Measurements from ENCODE around the gene HIVEP1.

HIVEP1 gene

DNA sequence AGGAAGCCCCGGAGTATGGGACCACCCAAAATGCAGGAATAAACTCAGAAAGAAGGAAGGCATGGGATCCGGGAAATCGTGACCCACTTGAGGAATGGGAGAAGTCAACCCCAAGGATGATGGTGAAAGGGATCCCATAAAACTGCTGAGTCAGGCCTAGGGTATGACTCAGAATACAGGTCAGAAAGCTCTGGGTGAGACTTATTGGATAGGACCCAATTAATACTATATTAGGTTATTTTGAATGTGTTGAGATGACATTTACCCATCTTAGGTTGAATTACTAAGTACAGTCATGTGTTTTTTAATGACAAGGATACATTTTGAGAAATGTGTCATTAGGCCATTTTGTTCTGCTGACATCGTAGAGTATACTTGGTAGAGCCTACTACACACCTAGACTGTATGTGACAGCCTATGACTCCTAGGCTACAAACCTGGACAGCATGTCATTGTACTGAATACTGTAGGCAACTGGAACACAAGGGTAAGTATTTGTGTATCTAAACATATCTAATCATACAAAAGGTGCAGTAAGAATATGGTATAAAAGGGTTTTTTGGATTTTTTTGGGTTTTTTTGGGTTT lies 17.1 kb upstream of the HIVEP1 start:
- no peak for DNase-seq

DNA sequence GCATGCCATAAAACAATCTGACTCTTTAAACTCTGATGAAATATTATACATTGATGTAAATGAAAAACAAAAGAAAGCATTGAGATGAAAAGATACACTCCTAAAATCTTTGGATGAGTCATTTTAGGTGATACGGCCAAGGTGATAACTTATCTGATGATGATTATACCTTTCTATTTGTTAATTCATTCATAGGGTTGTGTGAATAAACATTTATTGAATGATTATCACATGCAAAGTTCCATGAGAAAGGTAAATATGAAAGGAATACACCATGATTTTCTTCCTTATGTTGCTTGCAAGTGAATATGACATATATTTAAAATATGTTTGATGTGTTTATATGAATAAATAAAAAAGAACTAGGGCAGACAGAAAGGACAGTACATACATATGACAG lies 15.4 kb upstream of the HIVEP1 start:
- DNase-seq = no peak

DNA sequence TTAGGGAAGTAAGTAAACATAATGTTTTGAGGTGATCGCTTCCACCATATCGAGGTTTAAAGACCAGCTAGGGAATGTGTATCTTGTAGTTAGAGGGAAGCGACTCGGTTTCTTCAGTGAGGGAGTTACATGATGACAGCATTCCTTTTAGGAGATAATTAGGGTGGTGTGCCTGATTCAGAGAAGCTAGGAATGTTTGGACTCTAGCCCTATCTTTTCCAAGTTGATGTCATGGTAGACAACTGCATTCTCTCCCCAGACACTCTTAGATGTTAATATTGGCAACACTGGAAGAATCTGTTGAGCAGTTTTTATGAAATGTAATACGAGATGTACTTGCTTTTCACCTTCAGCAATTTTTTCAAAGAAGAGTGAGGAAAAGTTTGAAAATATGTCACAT lies 12.9 kb upstream of the HIVEP1 start:
- no peak for DNase-seq

DNA sequence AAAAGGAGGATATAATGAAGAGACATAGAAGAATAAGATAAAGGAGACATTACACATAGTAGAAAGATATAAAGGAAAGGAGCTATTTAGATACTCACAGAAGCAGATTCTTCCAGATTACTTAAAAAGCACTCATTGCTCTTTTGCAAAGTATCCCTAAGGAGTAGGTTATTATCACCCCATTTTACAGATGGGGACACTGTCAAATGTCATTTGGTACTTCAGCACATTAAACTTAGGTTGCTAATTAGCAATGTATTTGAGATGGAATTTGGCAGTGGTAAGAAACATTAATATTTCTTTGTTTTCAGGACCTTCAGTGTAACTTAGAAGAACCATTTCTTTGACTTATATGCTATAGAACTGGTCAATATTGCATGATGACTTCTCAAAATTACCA lies 11.9 kb upstream of the HIVEP1 start:
- DNase-seq = no peak

- no peak for DNase-seq
These were observed 11.0 kb upstream of the HIVEP1 start for GRCh38 chr6:12001004-12001705.

- no peak for DNase-seq
These were observed 10.2 kb upstream of the HIVEP1 start for GRCh38 chr6:12001706-12002435.

- DNase-seq = no peak
These were observed 4.6 kb upstream of the HIVEP1 start for GRCh38 chr6:12007473-12007872.

DNA sequence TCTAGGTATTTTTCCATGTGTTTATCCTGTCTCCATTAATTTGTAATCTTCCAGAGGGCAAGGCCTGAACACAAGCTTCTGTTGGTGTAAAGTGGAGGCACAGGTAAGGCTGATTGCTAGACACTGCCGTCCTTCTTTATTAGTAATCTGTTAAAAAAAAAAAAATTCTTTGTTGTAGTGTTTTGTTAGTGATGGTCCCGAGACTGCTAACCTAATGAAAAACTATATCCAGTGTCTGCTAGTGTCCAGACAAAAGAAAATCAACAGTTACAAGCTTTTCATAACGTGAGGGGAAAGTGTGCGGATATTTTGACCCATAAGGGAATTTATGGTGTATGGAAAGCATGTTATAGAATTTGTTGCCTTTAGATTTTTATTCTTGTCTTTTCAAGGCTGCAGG lies 4.2 kb upstream of the HIVEP1 start:
- DNase-seq = peak; percentile 40

GRCh38 chr6:12008366-12009179 lies 3.5 kb upstream of the HIVEP1 start:
- DNase-seq = peak; percentile 84

DNA sequence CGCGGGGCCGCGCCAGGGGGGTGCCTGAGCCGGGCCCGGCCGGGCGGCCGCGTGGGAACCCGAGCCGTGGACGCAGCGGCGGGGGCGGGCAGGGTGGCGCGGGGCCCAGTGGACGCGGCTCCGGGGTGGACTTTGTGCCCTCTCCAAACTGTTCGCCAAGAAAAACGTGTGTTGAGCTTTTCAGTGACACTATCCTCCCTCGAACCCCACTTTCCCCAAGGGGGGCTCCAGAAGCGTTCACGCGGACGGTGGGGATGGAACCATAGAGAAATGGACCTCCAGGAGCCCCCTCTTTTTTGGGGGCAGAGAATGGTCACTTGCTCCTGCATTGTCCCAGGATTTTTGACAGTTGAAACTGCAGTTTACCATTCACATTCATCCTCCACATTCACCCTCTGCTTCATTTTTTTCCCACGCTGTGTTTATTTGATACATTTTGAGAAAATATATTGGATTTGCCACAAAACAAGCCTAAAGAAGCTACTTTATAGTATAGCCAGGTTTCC lies 2.9 kb upstream of the HIVEP1 start:
- no peak for DNase-seq

DNA sequence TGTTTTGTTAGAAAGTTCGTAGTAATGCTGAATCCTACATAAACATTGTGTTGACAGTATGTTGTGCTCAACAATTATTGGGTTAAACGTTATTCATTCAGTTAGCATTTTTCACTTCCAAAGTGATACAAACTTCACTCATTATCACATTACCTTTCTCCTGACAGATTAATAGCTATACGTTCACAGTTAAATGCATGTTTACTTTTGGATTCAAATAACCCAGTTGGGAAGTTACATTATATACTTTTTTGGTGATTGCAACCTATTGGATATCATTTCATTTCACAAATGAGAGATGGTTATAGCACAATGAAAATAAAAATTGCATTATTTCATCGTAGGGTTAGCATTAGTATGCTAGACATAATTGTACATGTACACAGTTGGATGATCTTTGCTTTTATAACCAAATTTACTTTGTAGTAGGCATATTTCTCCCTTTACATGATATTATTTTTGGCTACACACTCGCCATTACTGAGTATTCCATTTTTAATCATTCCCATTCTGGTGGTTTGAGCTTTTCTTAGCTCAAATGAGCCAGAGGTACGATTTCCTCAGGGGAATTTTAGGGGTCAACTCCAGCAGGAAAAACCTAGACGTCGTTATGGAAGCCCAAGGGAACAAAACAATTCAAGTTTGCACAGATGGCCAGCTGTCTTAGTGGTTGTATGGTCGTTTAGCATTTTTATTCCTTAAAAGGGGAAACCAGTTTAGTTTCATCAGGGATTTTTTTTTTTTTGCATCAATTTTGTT lies 2.1 kb upstream of the HIVEP1 start:
- DNase-seq = no peak

DNA sequence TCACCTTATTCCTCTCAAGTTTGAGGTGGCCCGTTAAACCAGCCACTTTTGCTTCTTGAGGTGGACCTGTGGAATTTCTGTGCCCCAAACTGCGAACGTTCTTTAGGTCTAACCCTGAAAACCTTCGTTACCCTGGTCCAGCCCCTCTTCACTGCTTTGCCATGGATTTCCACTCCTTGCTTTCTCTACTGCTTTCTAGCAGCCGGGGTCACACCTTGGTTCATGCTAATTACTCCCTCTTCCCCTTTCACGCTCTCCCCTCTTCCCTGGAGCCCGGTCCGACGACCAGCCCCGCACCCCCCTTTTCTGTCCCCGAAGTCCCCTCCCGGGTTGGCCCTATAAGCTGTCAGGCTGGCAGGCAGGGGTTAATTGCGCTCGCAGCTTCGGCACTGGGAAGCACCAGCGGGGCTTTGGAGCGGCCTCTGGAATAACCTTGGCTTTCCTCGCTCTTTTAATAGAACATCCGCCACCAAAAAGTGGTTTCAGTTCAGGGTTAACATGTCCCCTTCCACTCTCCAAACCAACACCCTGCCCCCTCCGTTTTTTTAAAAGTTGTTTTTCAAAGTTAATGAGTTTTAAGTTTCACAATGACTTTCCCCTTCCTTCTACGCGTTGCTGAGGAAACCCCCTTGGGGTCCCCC lies 1.4 kb upstream of the HIVEP1 start:
- DNase-seq = peak; percentile 56

DNA sequence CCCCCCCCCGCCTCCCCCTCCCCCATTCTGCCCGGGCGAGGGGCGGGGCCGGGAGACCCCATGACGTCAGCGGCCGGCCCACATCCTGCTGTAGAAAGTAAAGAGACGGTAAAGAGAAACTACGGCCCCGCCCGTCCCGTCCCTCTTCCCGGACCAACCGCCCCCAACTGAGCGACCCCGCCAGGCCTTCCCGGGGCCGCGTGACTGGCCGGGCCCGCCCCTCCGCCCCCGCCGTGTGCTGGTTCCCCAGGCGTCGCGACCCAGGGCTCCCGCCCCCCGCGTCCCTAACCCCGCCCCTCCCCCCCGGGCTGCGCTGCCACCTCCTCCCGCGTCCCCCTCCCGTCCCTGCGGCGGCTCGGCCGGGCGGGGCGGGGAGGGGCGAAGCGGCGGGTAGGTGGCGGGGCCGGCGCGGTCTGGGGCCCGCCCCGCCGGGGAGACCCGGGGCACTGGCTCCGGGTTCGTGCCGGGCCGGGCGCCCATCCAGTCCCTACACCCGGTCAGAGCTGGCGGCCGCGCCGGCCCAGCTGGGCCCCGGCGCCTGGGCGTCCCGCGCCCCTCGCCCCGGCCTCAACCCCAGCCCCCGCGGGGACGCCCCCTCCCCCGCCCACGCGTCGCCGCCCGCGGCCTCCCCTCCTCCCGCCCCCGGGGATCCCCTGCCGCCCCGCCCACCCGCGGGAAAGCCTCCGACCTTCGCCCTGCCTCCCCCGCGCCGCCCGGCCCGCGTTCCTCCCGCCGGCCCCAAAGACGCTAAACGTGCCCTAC lies 655 bp upstream of the HIVEP1 start:
- peak; percentile 83 for DNase-seq

DNA sequence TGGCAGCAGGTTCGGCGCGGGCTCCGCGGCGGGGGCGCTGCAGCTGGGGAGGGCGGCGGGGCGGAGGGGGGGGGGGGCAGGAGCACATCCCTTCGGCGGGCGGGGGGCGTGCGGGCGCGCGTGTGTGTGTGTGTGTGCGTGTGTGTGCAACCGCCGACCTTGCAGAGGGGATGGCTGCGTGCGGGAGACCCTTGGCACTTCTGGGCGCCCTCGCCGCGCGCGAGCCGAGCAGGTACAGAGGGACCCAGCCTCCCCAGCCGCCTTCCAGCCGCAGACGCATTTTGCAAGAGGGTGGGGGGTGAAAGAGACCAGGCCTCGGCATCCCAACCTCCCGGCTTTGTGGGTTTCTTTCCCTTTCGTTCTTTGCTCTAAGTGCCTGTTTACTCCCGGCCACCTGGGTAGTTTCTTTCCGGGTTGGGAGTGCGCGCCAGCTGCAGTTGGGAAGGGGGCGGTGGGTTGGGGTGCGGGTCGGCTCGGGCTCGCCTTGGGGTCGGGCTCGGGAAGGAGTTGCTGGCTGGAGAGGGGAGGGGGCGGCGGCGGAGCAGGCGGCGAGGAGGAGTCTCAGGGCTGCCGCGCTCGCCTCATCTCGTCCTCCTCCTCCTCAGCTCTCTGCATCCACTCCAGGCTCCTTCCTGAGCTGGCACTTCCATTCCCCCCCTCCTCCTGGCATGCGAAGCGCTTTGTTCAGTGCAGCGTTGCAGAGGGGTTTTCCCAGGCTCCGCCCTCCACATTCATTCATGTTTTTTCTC lies 620 bp downstream of the HIVEP1 start:
- DNase-seq = peak; percentile 55

DNA sequence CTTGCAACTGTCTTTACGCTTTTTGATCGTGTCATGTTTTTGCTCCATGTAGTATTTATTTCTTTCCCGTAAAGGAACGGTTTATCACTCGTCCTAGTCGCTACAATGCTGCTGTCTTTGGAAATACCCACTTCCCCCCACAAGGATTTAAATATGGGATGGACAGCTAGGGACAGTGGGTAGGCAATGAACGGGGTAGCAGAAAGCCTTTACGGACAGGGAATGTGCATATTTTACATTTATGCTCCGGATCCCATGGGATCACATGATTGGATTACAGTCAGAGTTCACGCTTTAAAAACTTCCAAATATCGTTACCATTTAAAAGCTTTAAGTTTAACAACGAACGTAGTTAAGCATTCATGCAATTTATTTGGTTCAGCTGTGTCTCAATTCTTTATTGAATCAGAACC lies 1.2 kb downstream of the HIVEP1 start:
- DNase-seq = no peak

GRCh38 chr6:12014027-12014872 lies 2.1 kb downstream of the HIVEP1 start:
- DNase-seq = no peak

DNA sequence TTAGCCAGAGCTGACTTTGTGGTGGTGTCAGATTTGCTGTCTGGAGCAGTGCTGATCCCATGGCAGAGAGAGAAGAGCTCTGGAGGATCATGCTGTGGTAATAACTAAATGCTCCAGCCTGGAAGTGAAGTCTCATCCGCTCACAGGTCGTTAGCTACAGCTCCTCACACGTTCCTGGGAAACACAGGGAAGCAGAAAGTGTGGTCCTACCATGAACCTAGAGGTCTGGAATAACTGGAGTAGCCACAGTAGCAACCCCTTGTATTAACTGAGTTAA lies 2.7 kb downstream of the HIVEP1 start:
- no peak for DNase-seq

GRCh38 chr6:12017263-12017662 lies 5.2 kb downstream of the HIVEP1 start:
- DNase-seq = no peak

DNA sequence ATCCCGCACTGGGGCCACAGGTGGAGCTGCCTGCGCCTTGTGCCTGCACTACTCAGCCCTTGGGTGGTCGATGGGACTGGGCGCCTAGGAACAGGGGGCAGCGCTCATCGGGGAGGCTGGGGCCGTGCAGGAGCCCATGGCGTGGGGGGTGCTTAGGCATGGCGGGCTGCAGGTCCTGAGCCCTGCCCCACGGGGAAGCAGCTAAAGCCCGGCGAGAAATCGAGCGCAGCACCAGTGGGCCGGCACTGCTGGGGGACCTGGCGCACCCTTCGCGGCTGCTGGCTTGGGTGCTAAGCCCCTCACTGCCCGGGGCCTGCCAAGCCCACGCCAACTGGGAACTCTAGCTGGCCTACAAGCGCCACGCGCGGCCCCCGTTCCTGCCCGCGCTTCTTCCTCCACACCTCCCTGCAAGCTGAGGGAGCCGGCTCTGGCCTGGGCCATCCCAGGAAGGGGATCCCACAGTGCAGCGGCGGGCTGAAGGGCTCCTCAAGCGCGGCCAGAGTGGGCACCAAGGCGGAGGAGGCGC lies 5.8 kb downstream of the HIVEP1 start:
- DNase-seq = no peak

Measured in NCI-H510A treated with DMSO at 0.1 percent for 48 hours (cell line).